GM19324 (cell line): ENCODE measurements around the gene SGMS1.

Experiments used
- ATAC-seq: cut with Tn5 transposase; IDR thresholded peaks from one replicate; pipeline ENCODE4 v1.9.1; 2021; ENCODE audit warnings: mild to moderate bottlenecking, moderate library complexity; ENCODE audit not compliant: unreplicated experiment, low FRiP score

The SGMS1 gene

DNA sequence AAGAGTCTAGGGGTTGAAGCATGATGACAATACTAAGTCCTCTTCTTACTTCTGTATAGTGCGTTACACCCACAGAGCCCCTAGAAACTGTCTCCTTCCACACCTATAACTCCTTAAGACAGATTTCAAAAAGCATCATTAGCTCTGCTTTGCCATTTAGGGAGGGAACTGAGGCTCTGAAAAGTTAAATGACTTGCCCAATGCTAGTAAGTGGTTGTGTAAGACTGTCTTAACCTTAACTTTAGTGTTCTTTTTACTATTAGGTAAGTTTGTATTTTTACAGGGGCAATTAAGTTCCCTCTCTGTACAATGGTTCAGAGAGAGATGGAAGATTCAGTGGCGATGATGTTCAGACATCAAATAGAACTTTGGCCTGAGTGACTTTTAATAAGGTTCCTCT is 299.7 kb downstream of the SGMS1 start:
- no peak for ATAC-seq

DNA sequence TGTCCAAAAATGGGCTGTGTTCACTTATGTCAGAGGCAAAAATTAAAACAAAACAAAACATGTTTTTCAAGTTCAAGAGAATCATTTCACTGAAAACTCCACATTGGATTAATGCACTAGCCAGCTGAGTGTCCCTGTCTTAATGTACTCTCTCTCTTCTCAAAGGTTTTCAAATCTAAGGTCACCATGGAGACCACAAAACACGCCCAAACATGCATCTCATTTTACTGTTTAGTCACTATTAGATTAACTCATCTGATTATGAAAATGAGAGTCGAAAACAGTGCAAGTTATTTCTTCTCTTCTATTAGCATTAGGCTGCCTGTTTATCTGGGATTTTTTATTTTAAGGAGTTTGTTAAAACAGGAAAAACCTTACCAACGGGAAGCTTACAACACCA is 301.7 kb downstream of the SGMS1 start:
- no peak for ATAC-seq

DNA sequence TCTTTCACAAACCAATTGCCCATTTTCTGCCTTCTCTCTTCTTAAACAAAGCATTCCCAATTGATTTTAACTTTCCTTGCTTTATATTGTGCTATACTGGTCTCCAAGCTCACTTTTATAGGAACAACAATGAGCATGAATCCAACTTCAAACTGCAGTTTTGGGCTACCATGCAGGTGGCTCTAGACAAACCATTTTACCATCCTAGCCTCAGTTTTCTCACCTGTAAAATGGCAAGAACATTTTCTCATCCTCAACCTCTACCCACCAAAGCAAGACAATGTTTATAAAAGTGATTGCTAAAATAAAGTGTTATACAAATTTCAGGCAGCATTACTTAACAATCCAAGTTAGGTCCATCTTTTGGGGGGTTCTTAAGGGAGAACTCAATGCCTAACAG is 305.6 kb downstream of the SGMS1 start:
- no peak for ATAC-seq

DNA sequence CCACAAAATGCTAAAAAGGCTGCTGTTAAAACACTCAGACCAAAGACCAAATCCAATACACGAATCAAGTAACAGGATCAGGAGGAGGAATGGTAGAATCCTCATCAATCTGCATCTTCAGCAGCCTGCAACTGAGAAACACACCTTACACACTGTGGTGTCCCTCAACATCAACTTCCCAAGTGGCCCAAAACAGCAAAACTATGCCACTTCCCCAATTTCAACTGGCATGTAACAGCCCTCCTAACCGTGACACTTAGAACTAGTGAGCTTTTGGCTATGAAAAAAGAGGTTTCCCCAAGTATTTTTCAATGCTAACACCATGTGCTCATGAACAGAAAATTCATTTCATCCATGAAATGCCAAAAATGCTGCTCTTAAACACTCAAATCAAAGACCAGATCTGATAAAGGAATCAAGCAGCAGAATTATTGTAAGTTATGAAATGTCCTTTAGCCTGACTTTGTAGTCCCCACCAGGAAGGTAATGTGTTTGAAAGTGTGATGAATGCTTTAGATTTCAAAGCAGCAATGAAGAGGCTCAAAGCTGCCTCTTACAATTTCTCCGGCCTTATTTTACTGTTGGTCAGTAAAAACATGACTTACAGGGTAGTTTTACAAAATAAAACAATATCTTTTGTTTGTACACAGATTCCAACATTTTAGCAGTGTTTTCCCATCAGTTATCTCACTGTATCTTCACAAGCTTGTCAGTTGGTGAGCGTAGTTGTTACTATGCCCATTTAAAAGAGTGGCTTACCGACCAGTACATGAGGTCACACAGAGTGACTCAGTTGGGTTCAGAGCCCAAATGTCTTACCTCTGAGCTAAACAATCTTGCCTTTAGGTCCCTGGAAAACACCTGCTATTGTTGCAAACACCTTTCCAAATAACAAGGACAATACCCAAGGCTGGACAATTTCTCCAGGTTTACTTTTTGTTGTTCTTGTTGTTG is 306.8 kb downstream of the SGMS1 start:
- ATAC-seq = no peak

DNA sequence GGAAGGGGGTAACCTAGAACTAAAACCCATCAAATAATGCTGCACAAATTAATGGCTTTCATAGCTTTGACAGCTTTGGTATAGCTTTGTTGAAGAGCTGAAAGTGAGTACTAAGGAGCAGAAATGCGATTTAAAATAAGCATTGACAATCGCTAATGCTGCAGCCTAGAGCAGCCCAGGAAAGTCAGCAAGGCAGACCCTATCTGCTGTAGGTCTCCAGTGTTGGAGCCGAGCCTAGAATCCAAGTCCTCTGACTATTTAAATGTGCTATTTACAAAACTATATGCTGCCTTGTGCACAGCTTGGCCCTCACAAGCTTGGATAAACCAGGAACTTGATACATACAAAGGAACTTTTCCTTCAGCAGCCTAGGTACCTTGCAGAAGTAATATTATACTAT is 307.6 kb downstream of the SGMS1 start:
- ATAC-seq = no peak

DNA sequence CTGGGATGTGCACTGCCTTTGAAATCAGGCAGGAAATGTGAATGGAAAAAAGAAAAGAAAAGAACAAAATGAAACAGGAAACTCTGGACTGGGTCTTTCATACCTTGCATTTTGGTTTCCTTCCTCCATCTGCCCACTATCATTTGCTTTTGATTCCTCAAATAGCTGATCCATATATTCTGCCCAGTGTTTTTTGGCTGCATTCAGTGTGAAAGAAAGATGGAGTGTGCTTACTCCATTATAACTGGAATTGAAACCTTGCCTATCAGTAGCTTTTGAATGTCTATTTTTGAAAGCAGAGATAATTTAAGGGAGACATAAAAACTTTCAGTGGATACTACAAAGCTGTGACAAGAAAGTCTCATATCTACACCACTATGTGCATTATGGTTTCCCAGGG is 308.3 kb downstream of the SGMS1 start:
- no peak for ATAC-seq

DNA sequence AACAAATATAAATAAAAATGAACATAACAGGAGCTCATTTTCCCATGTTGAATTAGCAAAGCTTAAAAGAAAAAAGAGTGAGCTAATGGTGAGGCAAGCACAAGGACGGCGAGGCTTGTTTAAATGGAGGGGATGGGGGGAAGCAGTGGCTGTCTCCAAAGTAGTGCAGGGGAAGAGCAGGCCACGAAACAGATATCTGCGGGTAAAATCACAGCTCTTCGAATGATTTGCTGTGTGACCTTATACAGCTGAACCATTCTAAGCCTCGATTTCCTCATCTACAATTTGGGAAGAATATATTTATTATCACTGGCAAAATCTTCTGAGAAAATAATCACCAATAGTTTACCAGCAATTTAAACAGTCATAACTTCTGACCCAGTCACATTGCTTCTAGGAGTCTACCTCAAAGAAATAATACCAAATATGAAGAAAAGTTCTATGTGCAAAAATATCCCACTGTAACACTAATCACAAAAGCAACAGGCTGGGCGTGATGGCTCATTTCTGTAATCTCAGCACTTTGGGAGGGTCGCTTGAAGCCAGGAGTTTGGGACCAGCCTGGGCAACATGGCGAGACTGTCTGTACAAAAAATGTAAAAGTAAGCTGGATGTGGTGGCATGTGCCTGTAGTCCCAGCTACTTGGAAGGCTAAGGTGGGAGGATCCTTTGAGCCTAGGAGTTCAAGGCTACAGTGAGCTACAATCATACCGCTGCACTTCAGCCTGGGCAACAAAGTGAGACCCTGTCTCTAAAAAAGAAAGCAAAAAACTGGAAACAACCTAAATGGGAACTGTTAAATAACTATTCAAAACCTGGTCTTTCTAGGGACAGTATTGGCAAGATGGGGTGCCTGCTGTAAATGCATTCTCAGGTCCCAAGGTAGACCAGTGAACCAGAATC is 309.3 kb downstream of the SGMS1 start:
- no peak for ATAC-seq

DNA sequence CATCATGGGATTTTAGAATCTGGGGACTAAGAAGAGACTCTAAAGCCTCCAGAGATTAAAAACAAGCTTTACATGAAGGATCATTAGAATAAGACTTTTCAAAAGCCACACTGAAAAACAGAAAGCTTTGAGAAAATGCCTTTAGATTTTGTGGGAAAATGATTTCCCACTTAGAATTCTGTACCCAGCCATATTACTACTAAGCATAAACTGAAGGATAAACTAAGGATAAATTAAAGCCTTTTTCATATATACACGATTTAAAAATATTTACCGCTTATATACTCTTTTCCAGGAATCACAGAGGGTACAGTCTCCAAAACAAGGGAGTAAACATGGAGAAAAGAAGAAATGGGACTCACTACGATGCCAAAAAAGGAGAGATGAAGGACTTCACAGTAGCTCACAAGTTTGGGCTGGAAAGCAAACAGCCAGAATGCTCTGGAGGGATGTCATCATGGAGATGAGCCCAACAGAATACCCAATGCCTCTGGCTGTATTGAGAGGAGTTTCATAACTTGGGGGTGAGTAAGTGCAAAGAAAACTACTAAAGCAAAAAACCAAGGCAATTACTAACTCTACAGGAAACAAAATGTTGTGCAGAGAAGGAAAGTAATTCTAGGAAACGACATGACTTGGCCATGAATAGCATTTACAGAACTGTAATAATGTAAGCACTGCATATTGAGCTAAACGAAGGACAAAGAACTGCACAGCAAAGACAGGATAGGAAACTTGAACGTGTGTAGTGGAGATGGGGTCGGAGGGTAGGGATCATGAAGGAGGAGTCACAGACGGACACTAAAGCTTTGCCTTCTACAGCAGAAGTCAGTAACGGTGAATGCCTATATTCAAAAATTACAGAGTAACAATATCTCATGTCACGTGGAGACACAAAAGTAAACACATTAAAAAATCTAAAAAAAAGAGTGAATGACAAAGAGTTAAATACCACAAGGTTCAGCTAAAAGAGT is 311.0 kb downstream of the SGMS1 start:
- ATAC-seq = no peak

DNA sequence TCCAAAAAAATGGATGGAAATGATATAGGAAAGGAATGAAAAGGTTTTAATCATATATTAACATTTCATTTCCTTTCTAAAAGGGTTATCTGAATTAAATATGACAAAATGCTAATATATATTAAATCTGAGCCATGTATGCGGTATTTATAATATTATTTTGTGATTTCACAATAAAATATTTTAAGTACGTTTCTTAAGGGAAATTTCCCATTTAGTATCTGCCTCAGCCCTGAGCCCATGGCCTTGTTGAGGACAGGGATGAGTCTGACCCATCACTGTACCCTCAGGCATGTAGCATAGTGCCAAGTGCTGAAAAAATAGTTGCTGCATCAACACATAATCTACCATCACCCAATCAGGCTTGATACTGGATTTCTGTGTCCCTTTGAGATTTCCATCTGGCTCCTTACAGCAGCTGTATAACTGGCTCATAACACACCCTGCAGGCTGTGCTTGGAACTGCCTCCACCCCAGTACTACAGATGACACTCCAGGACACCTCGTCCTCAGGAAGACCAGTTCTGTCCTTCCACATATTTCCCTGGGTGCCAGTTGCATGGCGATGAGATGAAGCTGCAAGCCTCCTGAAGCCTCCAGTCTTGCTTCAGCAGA is 313.1 kb downstream of the SGMS1 start:
- no peak for ATAC-seq

DNA sequence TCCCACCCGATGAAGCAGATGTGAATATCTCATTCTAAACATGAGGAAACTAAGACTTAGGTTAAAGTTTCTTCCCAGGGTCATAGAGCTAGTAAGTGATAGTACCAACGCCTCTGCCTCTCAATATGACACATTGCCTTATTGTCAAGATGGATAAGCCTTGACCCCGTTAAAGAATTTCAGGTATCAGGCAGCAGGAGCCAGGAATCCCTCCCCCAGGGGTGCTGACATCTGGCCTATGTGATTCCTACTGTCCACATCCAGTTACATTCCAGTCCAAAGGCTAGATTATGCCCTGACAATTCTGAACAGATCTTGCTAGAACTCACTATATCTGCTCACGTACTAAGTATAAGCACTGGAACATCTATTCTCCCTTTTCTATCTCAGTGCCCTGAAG is 314.4 kb downstream of the SGMS1 start:
- no peak for ATAC-seq

DNA sequence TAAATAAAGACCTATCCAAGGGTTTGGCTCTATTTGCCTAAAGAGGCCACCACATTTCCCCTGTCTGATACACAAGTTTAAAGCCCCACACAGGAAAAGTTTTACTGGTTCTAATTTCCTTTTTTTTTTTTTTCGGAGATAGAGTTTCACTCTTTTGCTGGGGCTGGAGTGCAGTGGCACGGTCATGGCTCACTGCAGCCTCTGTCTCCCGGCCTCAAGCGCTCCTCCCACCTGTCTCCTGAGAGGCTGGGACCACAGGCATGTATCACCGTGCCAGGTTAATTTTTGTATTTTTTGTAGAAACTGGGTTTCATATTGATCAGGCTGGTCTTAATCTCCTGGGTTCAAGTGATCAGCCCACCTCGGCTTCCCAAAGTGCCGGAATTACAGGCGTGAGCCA is 319.1 kb downstream of the SGMS1 start:
- ATAC-seq = no peak

DNA sequence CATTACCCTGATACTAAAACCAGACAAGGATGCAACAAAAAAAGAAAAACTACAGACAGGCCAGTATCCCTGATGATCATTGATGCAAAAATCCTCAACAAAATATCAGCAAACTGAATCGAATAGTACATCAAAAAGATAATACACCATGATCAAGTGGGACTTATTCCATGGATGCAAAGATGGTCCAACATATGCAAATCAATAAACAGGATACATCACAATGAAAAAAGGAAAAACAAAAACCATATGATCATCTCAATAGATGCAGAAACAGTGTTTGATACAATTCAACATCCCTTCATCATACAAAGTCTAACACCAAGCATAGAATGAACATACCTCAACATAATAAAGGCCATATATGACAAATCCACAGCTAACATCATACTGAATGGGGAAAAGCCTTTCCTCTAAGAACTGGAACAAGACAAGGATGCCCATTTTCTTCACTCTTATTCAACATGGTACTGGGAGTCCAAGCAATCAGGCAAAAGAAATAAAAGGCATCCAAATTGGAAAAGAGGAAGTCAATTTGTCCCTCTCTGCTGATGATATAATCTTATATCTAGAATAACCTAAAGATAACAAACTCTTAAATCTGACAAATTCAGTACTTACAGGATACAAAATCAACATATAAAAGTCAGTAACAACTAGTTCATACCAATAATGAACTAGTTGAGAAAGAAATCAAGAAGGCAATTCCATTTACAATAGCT is 323.6 kb downstream of the SGMS1 start:
- no peak for ATAC-seq

DNA sequence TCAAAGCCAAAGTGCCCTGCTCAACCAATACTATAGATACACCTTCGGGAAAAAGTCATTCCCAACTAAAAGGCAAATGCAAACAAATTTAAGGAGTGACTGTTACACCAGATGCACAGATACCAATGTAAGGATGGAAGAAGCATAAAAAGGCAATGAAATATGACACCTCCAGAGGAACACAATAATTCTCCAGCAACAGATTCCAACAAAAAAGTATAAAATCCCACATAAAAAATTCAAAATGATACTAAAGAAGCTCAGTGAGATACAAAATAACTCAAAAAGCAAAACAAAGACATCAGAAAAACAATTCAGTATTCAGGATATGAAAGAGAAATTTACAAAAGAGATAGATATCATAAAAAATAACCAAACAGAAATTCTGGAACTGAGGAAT is 328.4 kb downstream of the SGMS1 start:
- no peak for ATAC-seq

DNA sequence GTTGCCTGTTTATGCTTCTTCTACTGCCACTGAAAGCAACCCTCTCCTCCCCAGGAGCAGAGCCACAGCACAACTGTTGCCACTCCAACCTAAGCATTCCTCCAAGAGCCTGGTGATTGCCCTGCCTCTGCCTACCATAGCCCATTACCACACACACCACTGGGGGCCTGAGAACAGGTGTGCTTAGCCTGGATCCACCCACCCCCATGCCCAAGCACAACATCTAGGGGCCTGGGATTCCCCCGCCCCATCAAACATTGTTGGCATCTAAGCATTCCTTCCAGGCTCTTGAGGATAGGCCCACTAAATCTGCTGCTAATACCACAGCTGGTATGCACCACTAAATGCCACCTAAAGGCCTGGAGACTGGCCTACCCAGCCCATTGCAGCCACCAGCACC is 329.2 kb downstream of the SGMS1 start:
- no peak for ATAC-seq

DNA sequence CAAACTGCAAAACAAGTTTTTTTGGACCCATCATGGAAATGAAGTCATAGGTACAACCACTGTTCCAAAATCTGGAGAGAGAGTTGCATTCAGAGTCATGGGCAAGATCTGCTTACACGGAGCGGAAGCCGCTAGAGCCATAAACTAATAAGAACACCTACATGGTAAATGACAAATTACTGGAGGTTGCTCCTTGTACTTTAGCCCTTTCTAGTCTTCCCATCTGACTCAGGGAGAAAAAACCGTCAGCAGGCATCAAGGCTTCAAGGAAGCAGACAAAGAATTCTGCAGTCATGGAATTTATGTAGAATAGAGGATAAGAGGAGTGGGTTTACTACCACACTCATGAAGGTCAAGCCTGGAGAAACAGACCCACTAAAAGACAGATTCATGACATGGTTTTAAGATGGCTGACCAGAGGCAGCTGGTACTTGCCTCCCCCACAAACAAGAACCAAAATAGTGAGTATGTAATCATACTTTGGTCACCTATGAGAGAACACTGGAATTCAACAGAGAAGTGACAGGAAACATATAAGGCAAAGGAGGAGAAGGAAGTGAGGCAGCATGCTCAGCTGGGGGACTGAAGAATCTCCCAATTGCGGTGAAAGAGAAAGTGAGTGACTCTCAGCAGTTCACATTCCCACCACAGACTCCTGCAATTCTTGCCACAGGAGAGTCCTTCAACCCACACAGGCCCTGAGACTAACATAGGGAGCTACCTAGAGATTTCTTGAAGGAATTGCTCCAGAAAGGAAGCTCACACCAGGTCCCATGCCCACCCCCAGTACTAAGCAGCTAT is 330.0 kb downstream of the SGMS1 start:
- ATAC-seq = no peak

DNA sequence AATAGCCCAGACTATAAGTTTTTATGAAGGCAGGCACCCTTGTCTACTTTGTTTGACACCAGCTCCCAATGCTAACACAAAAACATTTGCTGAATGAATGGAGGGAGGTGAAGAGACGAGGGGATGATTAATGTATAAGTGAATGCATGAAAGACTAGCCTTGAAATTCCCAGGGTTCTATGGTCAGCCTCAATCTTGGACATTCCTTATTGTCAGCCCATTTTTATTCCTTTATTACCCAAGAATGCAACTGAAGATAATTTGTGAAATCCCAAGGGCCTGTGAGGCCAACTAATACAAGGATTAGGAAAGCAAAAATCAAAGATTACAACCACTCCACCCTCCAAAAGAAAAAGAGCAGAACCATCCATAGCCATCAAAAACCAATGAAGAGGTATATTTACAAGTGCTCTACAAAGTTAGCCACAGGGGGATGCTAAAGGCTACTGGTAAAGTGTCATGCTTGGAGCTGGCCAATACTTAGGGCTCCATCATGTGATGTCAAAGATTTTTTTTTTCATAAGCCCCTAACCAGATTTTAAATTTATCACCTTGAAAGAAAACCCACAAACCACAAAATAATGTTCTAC is 332.4 kb downstream of the SGMS1 start:
- no peak for ATAC-seq

DNA sequence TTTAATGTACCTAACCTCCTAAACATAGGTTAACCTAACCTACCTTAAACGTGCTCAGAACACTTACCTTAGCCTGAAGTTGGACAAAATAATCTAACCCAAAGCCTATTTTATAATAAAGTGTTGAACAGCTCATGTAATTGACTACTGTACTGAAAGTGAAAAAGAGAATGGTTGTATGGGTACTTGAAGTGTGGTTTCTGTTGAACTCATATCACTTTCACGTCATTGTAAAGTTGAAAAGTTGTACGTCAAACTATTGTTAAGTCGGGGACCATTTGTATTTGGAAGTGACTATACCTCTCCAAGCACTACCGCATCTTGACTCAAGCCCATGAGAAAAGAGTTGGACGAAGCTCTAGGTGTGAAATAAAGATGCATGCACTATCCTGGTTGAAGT is 334.6 kb downstream of the SGMS1 start:
- no peak for ATAC-seq
